B cell (primary cell): Measurements from ENCODE around the gene PLCL1. TPM values are rescaled to one million over a fixed set of nuclear protein-coding genes. Genes with fewer than 3 reads are reported as not detected.

Experiments used
- ATAC-seq: fragments of 200-7000 bp; cut with Tn5 transposase; one replicate; pipeline ENCODE4 v1.10.0; 2021; ENCODE audit warnings: low read depth, mild to moderate bottlenecking, moderate number of reproducible peaks, moderate library complexity
- CTCF ChIA-PET: fragments of 350-600 bp; sonication (Branson Sonifier 250); formaldehyde crosslinking; loops from one replicate; lab custom pipeline; 2021; ENCODE audit warnings: antibody characterized with exemption, inconsistent platforms; lab: Charles Lee
- POLR2A ChIA-PET: fragments of 350-600 bp; sonication (Branson Sonifier 250); formaldehyde crosslinking; loops from one replicate; lab custom pipeline; 2021; ENCODE audit warnings: antibody characterized with exemption; lab: Charles Lee
- DNase-seq: peaks from one replicate; pipeline ENCODE4 v3.0.0; 2013
- H2AFZ ChIP-seq: 2 replicates; pipeline ENCODE4 v1.6.1; 2012; ENCODE audit warnings: mild to moderate bottlenecking, low read depth, low read length; ENCODE audit not compliant: insufficient read depth, poor library complexity, severe bottlenecking
- H3K27ac ChIP-seq, 2 donors: 1 replicate in 1 of 2; 2 replicates in 1 of 2; pipeline ENCODE4 v1.5.1; 2012 to 2013; ENCODE audit warnings: low read length in 2 of 2, mild to moderate bottlenecking in 2 of 2, moderate library complexity in 1 of 2
- H3K27me3 ChIP-seq, 4 experiments: fragments of 200-600 bp in 1 of 4; sonication (generic) in 1 of 4; replicated peaks in 1 of 4; 1 replicate in 2 of 4; 2 replicates in 2 of 4; pipeline versions ENCODE4 v1.6.1 to v1.7.0; 2013 to 2016; ENCODE audit warnings: low read length in 3 of 4, mild to moderate bottlenecking in 2 of 4, mixed read lengths in 1 of 4, moderate library complexity in 1 of 4; ENCODE audit not compliant: insufficient read depth in 4 of 4, control insufficient read depth in 3 of 4; ENCODE audit errors: control extremely low read depth in 1 of 4
- H3K36me3 ChIP-seq, 2 experiments: replicated peaks in 1 of 2; 1 replicate in 1 of 2; 2 replicates in 1 of 2; pipeline versions ENCODE4 v1.6.1 to v1.7.1; 2013; ENCODE audit warnings: low read length in 1 of 2; ENCODE audit not compliant: insufficient read depth in 2 of 2, control insufficient read depth in 1 of 2; ENCODE audit errors: control extremely low read depth in 1 of 2, extremely low read depth in 1 of 2
- H3K4me1 ChIP-seq, 2 donors: fragments of 200-600 bp in 1 of 2; sonication (generic) in 1 of 2; 1 replicate in 1 of 2; 2 replicates in 1 of 2; pipeline versions ENCODE4 v1.5.1 to v1.6.1; 2013 to 2017; ENCODE audit warnings: low read length in 2 of 2; ENCODE audit not compliant: control insufficient read depth in 2 of 2, insufficient read depth in 2 of 2
- H3K4me2 ChIP-seq: replicated peaks from 2 replicates; pipeline ENCODE3; 2012; ENCODE audit warnings: mild to moderate bottlenecking, low read depth, low read length; ENCODE audit not compliant: poor library complexity, severe bottlenecking
- H3K4me3 ChIP-seq, 5 experiments: fragments of 200-600 bp in 1 of 5; sonication (generic) in 1 of 5; 1 replicate in 3 of 5; 2 replicates in 2 of 5; pipeline versions ENCODE4 v1.5.1 to v1.7.0; 2011 to 2016; ENCODE audit warnings: low read length in 4 of 5, mild to moderate bottlenecking in 4 of 5, low read depth in 2 of 5, control low read depth in 1 of 5, moderate library complexity in 1 of 5; ENCODE audit not compliant: insufficient read depth in 1 of 5; ENCODE audit errors: control extremely low read depth in 1 of 5, extremely low read depth in 1 of 5
- H3K79me2 ChIP-seq: fragments of 200-600 bp; sonication (generic); one replicate; pipeline ENCODE4 v1.6.0; 2016; ENCODE audit warnings: low read length; ENCODE audit not compliant: control insufficient read depth, insufficient read depth
- H3K9ac ChIP-seq: fragments of 200-600 bp; sonication (generic); 2 replicates; pipeline ENCODE4 v1.6.1; 2017; ENCODE audit warnings: mild to moderate bottlenecking, low read length, moderate library complexity
- H3K9me3 ChIP-seq, 3 donors: one replicate each; pipeline versions ENCODE4 v1.6.1 to v1.7.1; 2013; ENCODE audit warnings: low read length in 2 of 3; ENCODE audit not compliant: control insufficient read depth in 2 of 3, insufficient read depth in 1 of 3; ENCODE audit errors: control extremely low read depth in 1 of 3
- H4K20me1 ChIP-seq: 2 replicates; pipeline ENCODE4 v1.6.0; 2012; ENCODE audit warnings: mild to moderate bottlenecking, low read length; ENCODE audit not compliant: insufficient read depth, control insufficient read depth, poor library complexity, severe bottlenecking
- H3K27ac Mint-ChIP-seq: one replicate; pipeline ENCODE4 v1.8.0; 2021; ENCODE audit warnings: mixed read lengths
- H3K27me3 Mint-ChIP-seq: one replicate; pipeline ENCODE4 v1.8.0; 2021; ENCODE audit warnings: mixed read lengths
- H3K4me1 Mint-ChIP-seq: one replicate; pipeline ENCODE4 v1.8.0; 2021; ENCODE audit warnings: mixed read lengths
- H3K4me3 Mint-ChIP-seq: one replicate; pipeline ENCODE4 v1.8.0; 2021; ENCODE audit warnings: mixed read lengths
- H3K9me3 Mint-ChIP-seq: one replicate; pipeline ENCODE4 v1.8.0; 2022; ENCODE audit warnings: mixed read lengths; ENCODE audit not compliant: insufficient read depth
- CTCF ChIP-seq: fragments of 200-600 bp; IDR thresholded peaks from one replicate; pipeline ENCODE4 v1.8.0; 2022; ENCODE audit warnings: antibody characterized with exemption, mild to moderate bottlenecking
- EZH2 ChIP-seq: IDR thresholded peaks from 2 replicates; pipeline ENCODE4 v1.6.1; 2012; ENCODE audit warnings: borderline replicate concordance, low read depth, mild to moderate bottlenecking, moderate library complexity, low read length; ENCODE audit not compliant: insufficient read depth, poor library complexity, severe bottlenecking
- WGBS: methylation state at CpG from one replicate; pipeline ENCODE4 v1.1.5; 2013; ENCODE audit warnings: missing lambda C conversion rate; ENCODE audit not compliant: insufficient coverage; 5-methylcytosine and 5-hydroxymethylcytosine counted together
- intact Hi-C: fragments of 100-400 bp; cut with micrococcal nuclease; formaldehyde crosslinking; loops from one replicate; pipeline ENCODE4 v1.10.0; 2022
- polyA plus RNA-seq: library from polyadenylated mRNA; depleted of rRNA; stranded (reverse); fragments of >200 nt; gene quantifications from 2 replicates; pipeline ENCODE4 v1.2.3, GENCODE V29; 2012
- total RNA-seq, 2 donors: library from RNA; stranded (reverse); fragments of 120-200 nt in 1 of 2; gene quantifications; 1 replicate in 1 of 2; 2 replicates in 1 of 2; pipeline versions ENCODE4 v1.2.3 to v1.2.4, GENCODE V29; 2013 to 2022

PLCL1 gene
- total and polyA plus RNA-seq, 2 donors (not counting 1 experiment from before 2014, with no cell fraction given), result 0.07 to 0.25 TPM

- no peak for ATAC-seq
- Histone ChIP-seq H3K9me3 (no peaks in the 10 kb centered on the region), H3K27ac (no peak overlapping the region), H3K4me2 (no peak overlapping the region), H3K27me3 (no peaks in the 10 kb centered on the region), H2AFZ (no peak overlapping the region), H3K4me1 (no peaks in the 10 kb centered on the region), H3K9ac (no peak overlapping the region), H3K4me3 (no peak overlapping the region), H3K36me3 (no peaks in the 10 kb centered on the region), H3K79me2 (no peaks in the 10 kb centered on the region), H4K20me1 (no peaks in the 10 kb centered on the region)
- CTCF ChIA-PET, result interaction anchor here (0.5 kb wide), 1 partner anchor 250 kb away, joined by 3 read pairs; no protein-coding TSS in a partner anchor
- no peak for DNase-seq
- POLR2A ChIA-PET, result no interaction called here
- WGBS, result no CpG with 5 or more reads among the region's 3 CpGs
- intact Hi-C loops, result no loop called here
- H3K4me3 Mint-ChIP-seq, result no peak overlapping the region
- TF ChIP-seq EZH2 (no peak), CTCF (no peak)
- H3K27ac Mint-ChIP-seq, result no peak overlapping the region
- H3K4me1 Mint-ChIP-seq, result no peaks in the 10 kb centered on the region
- peaks cover 4% of the 10 kb centered on the region for H3K9me3 Mint-ChIP-seq
- peaks cover 8% of the 10 kb centered on the region for H3K27me3 Mint-ChIP-seq
These were observed 54.3 kb downstream of the PLCL1 start for GRCh38 chr2:197858607-197859140.

- Mint-ChIP-seq H3K4me3 (no peak overlapping the region), H3K27me3 (peaks cover 5% of the 10 kb centered on the region), H3K4me1 (no peaks in the 10 kb centered on the region), H3K9me3 (peaks cover 4% of the 10 kb centered on the region), H3K27ac (no peak overlapping the region)
- Histone ChIP-seq H3K27me3 (no peaks in the 10 kb centered on the region), H3K9me3 (no peaks in the 10 kb centered on the region), H3K27ac (no peak overlapping the region), H2AFZ (no peak overlapping the region), H3K9ac (no peak overlapping the region), H3K79me2 (no peaks in the 10 kb centered on the region), H3K36me3 (no peaks in the 10 kb centered on the region), H3K4me2 (no peak overlapping the region), H3K4me1 (no peaks in the 10 kb centered on the region), H3K4me3 (no peak overlapping the region), H4K20me1 (no peaks in the 10 kb centered on the region)
- ChIA-PET CTCF (no interaction called here), POLR2A (no interaction called here)
- TF ChIP-seq EZH2, result no peak
- TF ChIP-seq CTCF, result no peak
- WGBS, result no CpG with 5 or more reads among the region's 1 CpG
- no peak for DNase-seq
- no peak for ATAC-seq
- intact Hi-C loops, result no loop called here
These were observed 58.0 kb downstream of the PLCL1 start for GRCh38 chr2:197862246-197862955.
